Measurements from ENCODE around the gene ANAPC10. TPM values are rescaled to one million over a fixed set of nuclear protein-coding genes. Genes with fewer than 3 reads are reported as not detected.
"Not testable (repeated sequence)": the region's sequence is repeated elsewhere in the genome, so short reads cannot be mapped to it uniquely, and the experiment has no call there.

ANAPC10 gene
- 27.7 and 41.5 TPM in 2 replicates for total RNA-seq

- H3K4me3 ChIP-seq (ENCODE audit: low read depth, low read length) = peak within 1 kb of the TSS; percentile 87
- DNase-seq (ENCODE audit: low read depth) = peak; percentile 99
- TF ChIP-seq CTCF (IDR thresholded peaks at IDR 0.05; ENCODE audit: insufficient read depth, low read depth, low read length) = peak; percentile 47
Observed at GRCh38 chr4:145097821-145098674, at the start of gene ANAPC10, which contains the start of gene ABCE1. Gene ANAPC10 (minus strand): TSS chr4:145098196. CDS start chr4:145096099, 2,097 bp downstream. Gene ABCE1 (plus strand): TSS chr4:145098311. CDS start chr4:145104413, 6,102 bp downstream.

GRCh38 chr4:145136219-145136618 lies 38.2 kb upstream of the ANAPC10 start:
- not testable (repeated sequence) for H3K4me3 ChIP-seq (ENCODE audit: low read depth, low read length); DNase-seq (ENCODE audit: low read depth)

- DNase-seq (ENCODE audit: low read depth) = peak; percentile 30
- no peak overlapping the region for H3K4me3 ChIP-seq (ENCODE audit: low read depth, low read length)
- no peak for TF ChIP-seq CTCF (IDR thresholded peaks at IDR 0.05; ENCODE audit: insufficient read depth, low read depth, low read length)
Observed at GRCh38 chr4:145132511-145133098, 34.6 kb upstream of the ANAPC10 start.

GRCh38 chr4:145131848-145132247 lies 33.9 kb upstream of the ANAPC10 start:
- TF ChIP-seq CTCF (IDR thresholded peaks at IDR 0.05; ENCODE audit: insufficient read depth, low read depth, low read length) = no peak
- no peak overlapping the region for H3K4me3 ChIP-seq (ENCODE audit: low read depth, low read length)
- DNase-seq (ENCODE audit: low read depth) = no peak

- no peak overlapping the region for H3K4me3 ChIP-seq (ENCODE audit: low read depth, low read length)
- DNase-seq (ENCODE audit: low read depth) = peak; percentile 86
- no peak for TF ChIP-seq CTCF (IDR thresholded peaks at IDR 0.05; ENCODE audit: insufficient read depth, low read depth, low read length)
Observed at GRCh38 chr4:145130788-145131399, 32.9 kb upstream of the ANAPC10 start.

- TF ChIP-seq CTCF (IDR thresholded peaks at IDR 0.05; ENCODE audit: insufficient read depth, low read depth, low read length) = no peak
- no peak overlapping the region for H3K4me3 ChIP-seq (ENCODE audit: low read depth, low read length)
- no peak for DNase-seq (ENCODE audit: low read depth)
Observed at GRCh38 chr4:145130130-145130529, 32.1 kb upstream of the ANAPC10 start.

GRCh38 chr4:145125396-145125795 lies 27.4 kb upstream of the ANAPC10 start:
- no peak for DNase-seq (ENCODE audit: low read depth)
- no peak for TF ChIP-seq CTCF (IDR thresholded peaks at IDR 0.05; ENCODE audit: insufficient read depth, low read depth, low read length)
- no peak overlapping the region for H3K4me3 ChIP-seq (ENCODE audit: low read depth, low read length)

Data from fibroblast of villous mesenchyme (primary cell).